Measurements from ENCODE around the gene ACMSD. TPM values are rescaled to one million over a fixed set of nuclear protein-coding genes. Genes with fewer than 3 reads are reported as not detected.

Gene ACMSD
- total and polyA plus RNA-seq, 2 of the 4 experiments (the other 2 are of a cell fraction) = not detected

DNA sequence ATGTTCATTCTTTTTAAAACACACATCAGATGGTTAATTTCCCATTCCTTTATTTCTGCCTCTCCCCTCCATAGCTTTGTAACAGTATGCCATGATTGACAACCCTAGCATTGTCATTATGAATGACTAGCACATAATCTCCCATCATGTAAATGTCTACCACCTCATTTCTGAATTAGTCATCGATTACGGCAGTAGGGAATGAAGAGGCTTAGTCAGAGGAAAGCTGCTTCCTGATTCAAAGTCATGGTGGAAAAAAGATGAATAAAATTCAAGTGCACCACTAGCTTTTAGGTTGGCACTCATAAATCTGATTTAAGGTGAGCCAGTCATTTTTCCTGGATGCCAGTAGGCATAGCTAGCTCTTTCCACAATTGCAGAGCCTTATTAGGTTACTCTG, 19.1 kb upstream of the ACMSD start:
- Histone ChIP-seq H3K4me3 (ENCODE audit: insufficient read depth, low read depth, low read length) (no peak overlapping the region), H3K27ac (ENCODE audit: insufficient read depth, low read length) (no peak overlapping the region), H3K23ac (ENCODE audit: low read depth, low read length) (no peak overlapping the region), H3K14ac (replicated peaks; ENCODE audit: low read depth, low read length) (no peak overlapping the region), H4K20me1 (ENCODE audit: insufficient read depth, low read length) (no peaks in the 10 kb centered on the region), H2BK120ac (ENCODE audit: low read depth, low read length) (no peak overlapping the region), H4K8ac (ENCODE audit: low read depth in 2 of 2, low read length in 2 of 2) (no peak overlapping the region), H2BK20ac (ENCODE audit: low read depth, low read length) (no peak overlapping the region), H3K27me3 (ENCODE audit: control insufficient read depth, insufficient read depth, low read length) (no peaks in the 10 kb centered on the region), H3K9ac (ENCODE audit: low read depth, low read length) (no peak overlapping the region), H3K9me3 (ENCODE audit: control insufficient read depth, insufficient read depth, low read length) (no peaks in the 10 kb centered on the region), H2AFZ (replicated peaks; ENCODE audit: low read length, poor library complexity) (no peak overlapping the region), H3K18ac (ENCODE audit: low read depth, low read length) (no peak overlapping the region), H2BK5ac (ENCODE audit: low read depth, low read length, poor library complexity, severe bottlenecking) (no peak overlapping the region), H4K91ac (ENCODE audit: insufficient read depth, low read depth, low read length) (no peak overlapping the region), H2BK15ac (ENCODE audit: low read depth, low read length) (no peak overlapping the region), H2AK9ac (replicated peaks; ENCODE audit: low read depth, low read length, poor library complexity) (no peak overlapping the region), H3K4me1 (ENCODE audit: control insufficient read depth, insufficient read depth, low read length) (no peaks in the 10 kb centered on the region), H2AK5ac (ENCODE audit: low read depth, low read length) (no peak overlapping the region), H4K5ac (ENCODE audit: low read depth, low read length) (no peak overlapping the region), H3K4me2 (ENCODE audit: low read depth, low read length) (no peak overlapping the region), H3K56ac (ENCODE audit: extremely low read depth, insufficient read depth, low read length) (no peak overlapping the region), H3K4ac (ENCODE audit: low read depth, low read length) (no peak overlapping the region), H3K36me3 (ENCODE audit: control insufficient read depth, insufficient read depth, low read length) (no peaks in the 10 kb centered on the region), H3K9me1 (ENCODE audit: insufficient read depth, low read length) (no peaks in the 10 kb centered on the region), H3K79me1 (ENCODE audit: low read depth in 1 of 2, low read length in 2 of 2) (no peaks in the 10 kb centered on the region)
- POLR2A ChIA-PET (ENCODE audit: unreplicated experiment) = no interaction called here
- no peak for TF ChIP-seq BHLHE40 (IDR thresholded peaks at IDR 0.05; ENCODE audit: low read depth, low read length)
- TF ChIP-seq RCOR1 (IDR thresholded peaks at IDR 0.05; ENCODE audit: insufficient replicate concordance, low read length) = no peak
- no peak for TF ChIP-seq CHD1 (IDR thresholded peaks at IDR 0.05; ENCODE audit: low read depth, low read length)
- TF ChIP-seq NFE2L2 (IDR thresholded peaks at IDR 0.05; ENCODE audit: low read depth, low read length) = no peak
- TF ChIP-seq SMC3 (IDR thresholded peaks at IDR 0.05; ENCODE audit: low read depth, low read length) = no peak
- TF ChIP-seq MAZ (IDR thresholded peaks at IDR 0.05; ENCODE audit: borderline replicate concordance, low read depth, low read length) = no peak
- TF ChIP-seq POLR2A (IDR thresholded peaks at IDR 0.05; ENCODE audit: low read depth, low read length) = no peak
- TF ChIP-seq CEBPB (IDR thresholded peaks at IDR 0.05; ENCODE audit: low read depth, low read length) = no peak
- TF ChIP-seq, protein P1, sequence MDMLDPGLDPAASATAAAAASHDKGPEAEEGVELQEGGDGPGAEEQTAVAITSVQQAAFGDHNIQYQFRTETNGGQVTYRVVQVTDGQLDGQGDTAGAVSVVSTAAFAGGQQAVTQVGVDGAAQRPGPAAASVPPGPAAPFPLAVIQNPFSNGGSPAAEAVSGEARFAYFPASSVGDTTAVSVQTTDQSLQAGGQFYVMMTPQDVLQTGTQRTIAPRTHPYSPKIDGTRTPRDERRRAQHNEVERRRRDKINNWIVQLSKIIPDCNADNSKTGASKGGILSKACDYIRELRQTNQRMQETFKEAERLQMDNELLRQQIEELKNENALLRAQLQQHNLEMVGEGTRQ (IDR thresholded peaks at IDR 0.05; ENCODE audit: low read depth, low read length) = no peak
- TF ChIP-seq, protein P2, sequence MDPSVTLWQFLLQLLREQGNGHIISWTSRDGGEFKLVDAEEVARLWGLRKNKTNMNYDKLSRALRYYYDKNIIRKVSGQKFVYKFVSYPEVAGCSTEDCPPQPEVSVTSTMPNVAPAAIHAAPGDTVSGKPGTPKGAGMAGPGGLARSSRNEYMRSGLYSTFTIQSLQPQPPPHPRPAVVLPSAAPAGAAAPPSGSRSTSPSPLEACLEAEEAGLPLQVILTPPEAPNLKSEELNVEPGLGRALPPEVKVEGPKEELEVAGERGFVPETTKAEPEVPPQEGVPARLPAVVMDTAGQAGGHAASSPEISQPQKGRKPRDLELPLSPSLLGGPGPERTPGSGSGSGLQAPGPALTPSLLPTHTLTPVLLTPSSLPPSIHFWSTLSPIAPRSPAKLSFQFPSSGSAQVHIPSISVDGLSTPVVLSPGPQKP (IDR thresholded peaks at IDR 0.05; ENCODE audit: borderline replicate concordance, low read depth, low read length) = no peak
- TF ChIP-seq MXI1 (IDR thresholded peaks at IDR 0.05; ENCODE audit: borderline replicate concordance, low read depth, low read length) = no peak
- no peak for TF ChIP-seq RAD21 (IDR thresholded peaks at IDR 0.05; ENCODE audit: low read length)
- no peak for TF ChIP-seq FOS (IDR thresholded peaks at IDR 0.05; ENCODE audit: low read depth, low read length)
- TF ChIP-seq MAFK (IDR thresholded peaks at IDR 0.05; ENCODE audit: low read depth, low read length) = no peak
- TF ChIP-seq RFX5 (IDR thresholded peaks at IDR 0.05; ENCODE audit: low read depth, low read length) = no peak
- TF ChIP-seq, protein P3, sequence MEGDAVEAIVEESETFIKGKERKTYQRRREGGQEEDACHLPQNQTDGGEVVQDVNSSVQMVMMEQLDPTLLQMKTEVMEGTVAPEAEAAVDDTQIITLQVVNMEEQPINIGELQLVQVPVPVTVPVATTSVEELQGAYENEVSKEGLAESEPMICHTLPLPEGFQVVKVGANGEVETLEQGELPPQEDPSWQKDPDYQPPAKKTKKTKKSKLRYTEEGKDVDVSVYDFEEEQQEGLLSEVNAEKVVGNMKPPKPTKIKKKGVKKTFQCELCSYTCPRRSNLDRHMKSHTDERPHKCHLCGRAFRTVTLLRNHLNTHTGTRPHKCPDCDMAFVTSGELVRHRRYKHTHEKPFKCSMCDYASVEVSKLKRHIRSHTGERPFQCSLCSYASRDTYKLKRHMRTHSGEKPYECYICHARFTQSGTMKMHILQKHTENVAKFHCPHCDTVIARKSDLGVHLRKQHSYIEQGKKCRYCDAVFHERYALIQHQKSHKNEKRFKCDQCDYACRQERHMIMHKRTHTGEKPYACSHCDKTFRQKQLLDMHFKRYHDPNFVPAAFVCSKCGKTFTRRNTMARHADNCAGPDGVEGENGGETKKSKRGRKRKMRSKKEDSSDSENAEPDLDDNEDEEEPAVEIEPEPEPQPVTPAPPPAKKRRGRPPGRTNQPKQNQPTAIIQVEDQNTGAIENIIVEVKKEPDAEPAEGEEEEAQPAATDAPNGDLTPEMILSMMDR (conservative IDR thresholded peaks at IDR 0.05; ENCODE audit: low read depth, low read length) = no peak
- CTCF ChIA-PET = no interaction called here
- ATAC-seq (ENCODE audit: low read depth) (no peak), DNase-seq (peak; percentile 74)
- intact Hi-C loops (cut with micrococcal nuclease) = no loop called here
- in situ Hi-C loops (cut with MboI; ENCODE audit: low sequenced_read_pairs) = no loop called here
- dilution Hi-C loops (cut with HindIII; ENCODE audit: low sequenced_read_pairs, unreplicated experiment) = no loop called here
- BruUV-seq (replicated peaks) = no TSS peak
- no CpG with 5 or more reads among the region's 2 CpGs for WGBS, 2 experiments (ENCODE audit: extremely low coverage in 2 of 2, insufficient read length in 1 of 2)
